Psoas muscle (tissue), 8 donors: ENCODE data around the gene KCNH2. TPM values are rescaled to one million over a fixed set of nuclear protein-coding genes. Genes with fewer than 3 reads are reported as not detected.
A peak's percentile ranks its signal among the peaks of the same experiment; 100 is the strongest.

ENCODE experiments used
- ATAC-seq, 4 donors: fragments of 200-7000 bp; cut with Tn5 transposase; one replicate each; pipeline ENCODE4 v1.9.1; 2020; ENCODE audit warnings: moderate library complexity in 3 of 4, mild to moderate bottlenecking in 2 of 4
- DNase-seq, 2 donors: peaks; one replicate each; pipeline ENCODE4 v3.0.0-alpha.2; 2020
- H3K27ac ChIP-seq: fragments of 200-600 bp; one replicate; pipeline ENCODE4 v1.8.0; 2022
- H3K27me3 ChIP-seq, 3 donors: fragments of 200-600 bp in 1 of 3; one replicate each; pipeline versions ENCODE4 v1.6.1 to v1.8.0; 2013 to 2022; ENCODE audit warnings: low read length in 2 of 3, mild to moderate bottlenecking in 2 of 3, moderate library complexity in 1 of 3; ENCODE audit not compliant: insufficient read depth in 3 of 3
- H3K36me3 ChIP-seq, 2 donors: fragments of 200-600 bp in 1 of 2; one replicate each; pipeline versions ENCODE4 v1.6.1 to v1.8.0; 2013 to 2022; ENCODE audit warnings: low read depth in 1 of 2, mild to moderate bottlenecking in 1 of 2, moderate library complexity in 1 of 2; ENCODE audit not compliant: insufficient read depth in 1 of 2
- H3K4me1 ChIP-seq: fragments of 200-600 bp; one replicate; pipeline ENCODE4 v1.8.0; 2022
- H3K4me3 ChIP-seq: fragments of 200-600 bp; one replicate; pipeline ENCODE4 v1.8.0; 2022; ENCODE audit warnings: mild to moderate bottlenecking
- H3K9me3 ChIP-seq: fragments of 200-600 bp; one replicate; pipeline ENCODE4 v1.8.0; 2022
- CTCF ChIP-seq: fragments of 200-600 bp; IDR thresholded peaks from one replicate; pipeline ENCODE4 v1.8.0; 2022; ENCODE audit warnings: antibody characterized with exemption
- WGBS, 3 donors: extraction: QIAGEN DNeasy Blood & Tissue Kit; methylation state at CpG; one replicate each; pipeline versions ENCODE4 v1.1.6 to v1.1.7; 2013; 5-methylcytosine and 5-hydroxymethylcytosine counted together
- intact Hi-C, 2 donors: fragments of 100-400 bp; cut with DNase I; formaldehyde crosslinking; loops; one replicate each; pipeline versions ENCODE4 v1.11.0 to v1.14.2; 2022
- polyA plus RNA-seq, 3 donors: library from polyadenylated mRNA; stranded (reverse); fragments of 200-250 nt; gene quantifications; one replicate each; pipeline ENCODE4 v1.2.3, GENCODE V29; 2013
- total RNA-seq, 4 donors: library from RNA; stranded (reverse); fragmentation: NEBNext Ultra II Directional in 2 of 4; extraction: Animal tissue kit (Norgen Biotek cat#: 25700) in 2 of 4; gene quantifications; one replicate each; pipeline versions ENCODE4 v1.2.1 to v1.2.4, GENCODE V29; 2021 to 2023
- donor health status: healthy with polysubstance abuse.
- donor health status: DM: no; HTN: no; CAD: no; lungs with moderate emphysema.
- donor health status: Bipolar disorder and iron deficiency.
- donor health status: healthy.
- donor health status: DM: yes; HTN: yes; CAD: no.
- donor health status: DM: no; HTN: no; CAD: no.
- donor health status: DM: no; HTN: no; CAD: no.
- donor health status: DM: yes; HTN: yes; CAD: no.

KCNH2 gene
- total and polyA plus RNA-seq, 7 donors = 0.18 to 0.48 (median 0.22) TPM

- Histone ChIP-seq H3K27ac (no peak overlapping the region), H3K4me1 (peaks cover 19% of the 10 kb centered on the region), H3K4me3 (no peak overlapping the region), H3K9me3 (no peaks in the 10 kb centered on the region), H3K27me3 (peaks cover 0 to 9% (median 3%) of the 10 kb centered on the region in 3 donors), H3K36me3 (no peaks in the 10 kb centered on the region)
- intact Hi-C loops = no loop called here
- DNase-seq = no peak
- 42 to 63% (median 59%) methylated on average over 15 of the region's 15 CpGs for WGBS, 3 donors
- no peak for TF ChIP-seq CTCF
- ATAC-seq = peak in 2 of 4 donors; percentile 28 to 65
These were observed 9.9 kb downstream of the KCNH2 start for GRCh38 chr7:150968056-150968733.

GRCh38 chr7:150967349-150967748 lies 10.8 kb downstream of the KCNH2 start:
- no peak for ATAC-seq
- TF ChIP-seq CTCF = no peak
- Histone ChIP-seq H3K36me3 (no peaks in the 10 kb centered on the region), H3K4me1 (peaks cover 19% of the 10 kb centered on the region), H3K4me3 (no peak overlapping the region), H3K27me3 (peaks cover 0 to 8% (median 3%) of the 10 kb centered on the region in 3 donors), H3K9me3 (no peaks in the 10 kb centered on the region), H3K27ac (no peak overlapping the region)
- 35 to 41% (median 36%) methylated on average over 6 of the region's 6 CpGs for WGBS, 3 donors
- intact Hi-C loops = no loop called here
- DNase-seq = no peak

- Histone ChIP-seq H3K27ac (no peak overlapping the region), H3K4me1 (peaks cover 19% of the 10 kb centered on the region), H3K9me3 (no peaks in the 10 kb centered on the region), H3K36me3 (no peaks in the 10 kb centered on the region), H3K4me3 (no peak overlapping the region), H3K27me3 (peaks cover 0 to 6% (median 3%) of the 10 kb centered on the region in 3 donors)
- WGBS, 3 donors = 88 to 100% (median 97%) methylated on average over 1 of the region's 1 CpG
- intact Hi-C loops = no loop called here
- ATAC-seq = no peak
- DNase-seq = no peak
- no peak for TF ChIP-seq CTCF
These were observed 12.1 kb downstream of the KCNH2 start for GRCh38 chr7:150966002-150966401.

- intact Hi-C loops = no loop called here
- Histone ChIP-seq H3K4me1 (peaks cover 19% of the 10 kb centered on the region), H3K27me3 (peaks cover 0 to 9% (median 0%) of the 10 kb centered on the region in 3 donors), H3K4me3 (no peak overlapping the region), H3K9me3 (no peaks in the 10 kb centered on the region), H3K27ac (no peak overlapping the region), H3K36me3 (no peaks in the 10 kb centered on the region)
- WGBS, 3 donors = 80 to 87% (median 86%) methylated on average over 16 of the region's 16 CpGs
- no peak for TF ChIP-seq CTCF
- DNase-seq = no peak
- no peak for ATAC-seq
These were observed 12.8 kb downstream of the KCNH2 start for GRCh38 chr7:150965273-150965830.
